ENCODE measurements around the gene MCM8.

- peak; percentile 28 to 56 for TF ChIP-seq CTCF (conservative IDR thresholded peaks at IDR 0.05 in 1 of 2, IDR thresholded peaks at IDR 0.05 in 1 of 2; ENCODE audit: extremely low read depth in 1 of 2, insufficient read depth in 1 of 2, low read depth in 1 of 2, low read length in 2 of 2)
- no peak for TF ChIP-seq EZH2 (IDR thresholded peaks at IDR 0.05; ENCODE audit: borderline replicate concordance, low read length)
Observed at GRCh38 chr20:5933802-5934436, 16.5 kb upstream of the MCM8 start.
